HTR-8/SVneo (cell line): Measurements from ENCODE around the gene RBBP7.

ENCODE experiments used
- DNase-seq: peaks from one replicate; pipeline ENCODE4 v3.0.0; 2011; ENCODE audit warnings: low spot score, mixed read lengths; ENCODE audit not compliant: insufficient read length
- FAIRE-seq: peaks from 2 replicates; lab custom pipeline; 2011; peaks lifted over from hg19 to GRCh38; lab: Jason Lieb, UNC

Gene RBBP7

GRCh38 chrX:16828124-16828908 lies 41.8 kb downstream of the RBBP7 start:
- no peak for FAIRE-seq
- DNase-seq, result no peak

GRCh38 chrX:16827225-16827624 lies 42.9 kb downstream of the RBBP7 start:
- DNase-seq, result no peak
- no peak for FAIRE-seq

GRCh38 chrX:16826207-16826606 lies 44.0 kb downstream of the RBBP7 start:
- FAIRE-seq, result no peak
- DNase-seq, result peak; percentile 56

- DNase-seq (no peak), FAIRE-seq (no peak)
These were observed 44.7 kb downstream of the RBBP7 start for GRCh38 chrX:16825264-16826035.

- FAIRE-seq, result no peak
- DNase-seq, result no peak
These were observed 47.4 kb downstream of the RBBP7 start for GRCh38 chrX:16822723-16823122.

- DNase-seq (no peak), FAIRE-seq (no peak)
These were observed 50.5 kb downstream of the RBBP7 start for GRCh38 chrX:16819634-16820033.

GRCh38 chrX:16814597-16814996 lies 55.6 kb downstream of the RBBP7 start:
- DNase-seq, result no peak
- no peak for FAIRE-seq

GRCh38 chrX:16807976-16808542 lies 62.1 kb downstream of the RBBP7 start:
- DNase-seq (peak; percentile 77), FAIRE-seq (peak; percentile 69)

- DNase-seq (no peak), FAIRE-seq (no peak)
These were observed 62.6 kb downstream of the RBBP7 start for GRCh38 chrX:16807548-16807947.

GRCh38 chrX:16804923-16805464 lies 65.2 kb downstream of the RBBP7 start:
- DNase-seq (no peak), FAIRE-seq (no peak)

- no peak for DNase-seq
- FAIRE-seq, result no peak
These were observed 72.3 kb downstream of the RBBP7 start for GRCh38 chrX:16797841-16798240.

- FAIRE-seq (no peak), DNase-seq (no peak)
These were observed 72.8 kb downstream of the RBBP7 start for GRCh38 chrX:16797358-16797757.

- DNase-seq, result no peak
- FAIRE-seq, result no peak
These were observed 73.9 kb downstream of the RBBP7 start for GRCh38 chrX:16796298-16796697.
